ENCODE measurements around the gene ABI1. TPM values are rescaled to one million over a fixed set of nuclear protein-coding genes. Genes with fewer than 3 reads are reported as not detected.
A peak's percentile ranks its signal among the peaks of the same experiment; 100 is the strongest.

The ABI1 gene
- total RNA-seq, 1 experiment from 2014 or later, result 79.8 TPM

GRCh38 chr10:26737730-26738129 lies 123.0 kb downstream of the ABI1 start:
- H3K9ac ChIP-seq (ENCODE audit: low read length), result no peak overlapping the region
- no peaks in the 10 kb centered on the region for H4K20me1 ChIP-seq (ENCODE audit: insufficient read depth, low read depth, low read length)
- 0 out of 2 replicates have a peak overlapping the region, but pooled peaks have one; percentile 35 for H3K27ac ChIP-seq (ENCODE audit: low read length)
- no peak overlapping the region for H3K4me2 ChIP-seq (ENCODE audit: low read depth, low read length, poor library complexity, severe bottlenecking)
- H3K4me3 ChIP-seq (ENCODE audit: low read length), result no peak overlapping the region
- no peak overlapping the region for H2AFZ ChIP-seq (ENCODE audit: low read length)
- no peaks in the 10 kb centered on the region for H3K9me2 ChIP-seq (replicated peaks; ENCODE audit: insufficient read depth, low read length)
- peaks cover 20% of the 10 kb centered on the region for H3K79me2 ChIP-seq (ENCODE audit: low read length)
- H3K4me1 ChIP-seq (ENCODE audit: low read length), result peaks cover 20% of the 10 kb centered on the region
- peaks cover 68% of the 10 kb centered on the region for H3K36me3 ChIP-seq (ENCODE audit: insufficient read depth, low read length)
- no peak for DNase-seq
- H3K27me3 ChIP-seq (ENCODE audit: low read length), result no peaks in the 10 kb centered on the region
- H3K9me3 ChIP-seq (ENCODE audit: low read length), result no peaks in the 10 kb centered on the region

DNA sequence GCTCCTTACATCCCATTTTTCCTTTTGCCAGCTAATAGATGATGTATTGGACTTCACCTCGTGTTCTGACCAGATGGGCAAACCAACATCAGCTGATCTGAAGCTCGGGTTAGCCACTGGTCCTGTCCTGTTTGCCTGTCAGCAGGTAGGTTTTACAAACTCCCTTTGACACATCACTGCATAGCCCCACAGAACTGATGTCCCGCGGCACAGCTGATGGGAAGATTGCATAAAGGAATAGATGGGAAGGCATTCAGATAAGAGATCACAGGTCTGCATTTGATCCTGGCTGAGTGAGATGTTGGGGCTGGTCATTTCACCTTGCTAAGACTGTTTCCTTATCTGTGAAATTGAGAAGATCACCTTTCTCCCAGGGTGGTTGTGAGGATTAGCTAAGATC lies 125.3 kb downstream of the ABI1 start:
- no peak for DNase-seq
- H4K20me1 ChIP-seq (ENCODE audit: insufficient read depth, low read depth, low read length), result no peaks in the 10 kb centered on the region
- no peak overlapping the region for H3K4me2 ChIP-seq (ENCODE audit: low read depth, low read length, poor library complexity, severe bottlenecking)
- H3K9me2 ChIP-seq (replicated peaks; ENCODE audit: insufficient read depth, low read length), result no peaks in the 10 kb centered on the region
- peaks cover 15% of the 10 kb centered on the region for H3K79me2 ChIP-seq (ENCODE audit: low read length)
- H3K4me3 ChIP-seq (ENCODE audit: low read length), result no peak overlapping the region
- H3K9ac ChIP-seq (ENCODE audit: low read length), result no peak overlapping the region
- H2AFZ ChIP-seq (ENCODE audit: low read length), result no peak overlapping the region
- no peak overlapping the region for H3K27ac ChIP-seq (ENCODE audit: low read length)
- no peaks in the 10 kb centered on the region for H3K27me3 ChIP-seq (ENCODE audit: low read length)
- peaks cover 20% of the 10 kb centered on the region for H3K4me1 ChIP-seq (ENCODE audit: low read length)
- H3K9me3 ChIP-seq (ENCODE audit: low read length), result no peaks in the 10 kb centered on the region
- H3K36me3 ChIP-seq (ENCODE audit: insufficient read depth, low read length), result peaks cover 60% of the 10 kb centered on the region

DNA sequence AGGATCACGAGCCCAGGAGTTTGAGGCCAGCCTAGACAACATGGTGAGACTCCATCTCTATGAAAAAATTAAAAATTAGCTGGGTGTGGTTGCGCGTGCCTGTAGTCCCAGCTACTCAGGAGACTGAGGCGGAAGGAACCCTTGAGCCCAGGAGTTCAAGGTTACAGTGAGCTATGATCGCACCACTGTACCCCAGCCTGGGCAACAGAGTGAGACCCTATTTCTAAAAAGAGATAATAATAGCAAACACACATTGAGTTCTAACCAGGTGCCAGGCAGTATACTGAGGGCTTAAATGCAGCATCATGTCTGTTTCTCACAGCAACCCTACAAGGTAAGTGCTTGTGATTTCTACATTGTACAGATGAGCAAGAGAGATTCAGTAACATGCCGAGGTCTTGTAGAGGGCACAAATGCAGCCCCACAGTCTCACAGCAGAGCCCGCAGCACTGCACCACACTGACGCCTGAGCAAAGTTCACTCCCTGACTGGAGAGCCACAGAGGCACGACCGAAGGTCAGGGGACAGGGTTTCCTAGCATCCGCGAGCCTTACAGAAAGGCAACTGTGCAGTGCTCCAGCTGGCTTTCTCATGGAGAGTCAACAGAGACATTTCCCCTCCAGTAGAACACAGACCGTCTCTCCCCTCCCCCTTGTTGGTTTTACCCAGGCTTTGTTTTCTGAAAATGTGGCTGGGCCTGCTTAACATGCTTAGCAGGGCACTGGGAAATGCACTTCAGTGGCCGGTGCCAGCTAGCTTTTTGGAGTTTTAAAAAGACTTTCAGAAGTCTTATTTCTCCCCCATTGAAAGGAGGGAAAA lies 126.8 kb downstream of the ABI1 start:
- no peak for DNase-seq
- H3K4me2 ChIP-seq (ENCODE audit: low read depth, low read length, poor library complexity, severe bottlenecking), result no peak overlapping the region
- peaks cover 57% of the 10 kb centered on the region for H3K36me3 ChIP-seq (ENCODE audit: insufficient read depth, low read length)
- no peaks in the 10 kb centered on the region for H3K9me2 ChIP-seq (replicated peaks; ENCODE audit: insufficient read depth, low read length)
- no peaks in the 10 kb centered on the region for H3K27me3 ChIP-seq (ENCODE audit: low read length)
- H3K79me2 ChIP-seq (ENCODE audit: low read length), result peaks cover 18% of the 10 kb centered on the region
- H2AFZ ChIP-seq (ENCODE audit: low read length), result no peak overlapping the region
- H3K27ac ChIP-seq (ENCODE audit: low read length), result no peak overlapping the region
- no peaks in the 10 kb centered on the region for H3K9me3 ChIP-seq (ENCODE audit: low read length)
- no peak overlapping the region for H3K4me3 ChIP-seq (ENCODE audit: low read length)
- H3K9ac ChIP-seq (ENCODE audit: low read length), result no peak overlapping the region
- peaks cover 14% of the 10 kb centered on the region for H3K4me1 ChIP-seq (ENCODE audit: low read length)
- H4K20me1 ChIP-seq (ENCODE audit: insufficient read depth, low read depth, low read length), result no peaks in the 10 kb centered on the region

- Histone ChIP-seq H3K9me2 (replicated peaks; ENCODE audit: insufficient read depth, low read length) (no peaks in the 10 kb centered on the region), H3K36me3 (ENCODE audit: insufficient read depth, low read length) (peaks cover 48% of the 10 kb centered on the region)
- no peak for DNase-seq
Measured at GRCh38 chr10:26730552-26730951, 130.2 kb downstream of the ABI1 start.

GRCh38 chr10:26729395-26729794 lies 131.4 kb downstream of the ABI1 start:
- no peaks in the 10 kb centered on the region for H3K9me3 ChIP-seq (ENCODE audit: low read length)
- peaks cover 41% of the 10 kb centered on the region for H3K36me3 ChIP-seq (ENCODE audit: insufficient read depth, low read length)

More at GRCh38 chr10:26730552-26730951, 130.2 kb downstream of the ABI1 start:
- no peak overlapping the region for H3K4me3 ChIP-seq (ENCODE audit: low read length)
- H3K9ac ChIP-seq (ENCODE audit: low read length), result no peak overlapping the region
- H3K4me2 ChIP-seq (ENCODE audit: low read depth, low read length, poor library complexity, severe bottlenecking), result no peak overlapping the region
- no peak overlapping the region for H3K27ac ChIP-seq (ENCODE audit: low read length)
- H3K79me2 ChIP-seq (ENCODE audit: low read length), result peaks cover 23% of the 10 kb centered on the region
- no peaks in the 10 kb centered on the region for H3K9me3 ChIP-seq (ENCODE audit: low read length)
- H2AFZ ChIP-seq (ENCODE audit: low read length), result no peak overlapping the region
- no peaks in the 10 kb centered on the region for H3K27me3 ChIP-seq (ENCODE audit: low read length)
- H3K4me1 ChIP-seq (ENCODE audit: low read length), result peaks cover 9% of the 10 kb centered on the region
- no peaks in the 10 kb centered on the region for H4K20me1 ChIP-seq (ENCODE audit: insufficient read depth, low read depth, low read length)

GRCh38 chr10:26728957-26729356 lies 131.8 kb downstream of the ABI1 start:
- Histone ChIP-seq H2AFZ (ENCODE audit: low read length) (no peak overlapping the region), H3K27ac (ENCODE audit: low read length) (no peak overlapping the region), H4K20me1 (ENCODE audit: insufficient read depth, low read depth, low read length) (no peaks in the 10 kb centered on the region), H3K79me2 (ENCODE audit: low read length) (peaks cover 18% of the 10 kb centered on the region), H3K4me2 (ENCODE audit: low read depth, low read length, poor library complexity, severe bottlenecking) (no peak overlapping the region), H3K4me1 (ENCODE audit: low read length) (peaks cover 9% of the 10 kb centered on the region), H3K27me3 (ENCODE audit: low read length) (no peaks in the 10 kb centered on the region), H3K4me3 (ENCODE audit: low read length) (no peak overlapping the region), H3K36me3 (ENCODE audit: insufficient read depth, low read length) (peaks cover 41% of the 10 kb centered on the region), H3K9me3 (ENCODE audit: low read length) (no peaks in the 10 kb centered on the region), H3K9ac (ENCODE audit: low read length) (no peak overlapping the region), H3K9me2 (replicated peaks; ENCODE audit: insufficient read depth, low read length) (no peaks in the 10 kb centered on the region)
- no peak for DNase-seq

More at GRCh38 chr10:26729395-26729794, 131.4 kb downstream of the ABI1 start:
- DNase-seq, result no peak
- Histone ChIP-seq H3K79me2 (ENCODE audit: low read length) (peaks cover 18% of the 10 kb centered on the region), H3K4me3 (ENCODE audit: low read length) (no peak overlapping the region), H4K20me1 (ENCODE audit: insufficient read depth, low read depth, low read length) (no peaks in the 10 kb centered on the region), H3K4me1 (ENCODE audit: low read length) (peaks cover 9% of the 10 kb centered on the region), H3K9ac (ENCODE audit: low read length) (no peak overlapping the region), H3K9me2 (replicated peaks; ENCODE audit: insufficient read depth, low read length) (no peaks in the 10 kb centered on the region), H3K27ac (ENCODE audit: low read length) (no peak overlapping the region), H3K27me3 (ENCODE audit: low read length) (no peaks in the 10 kb centered on the region), H2AFZ (ENCODE audit: low read length) (no peak overlapping the region), H3K4me2 (ENCODE audit: low read depth, low read length, poor library complexity, severe bottlenecking) (no peak overlapping the region)

DNA sequence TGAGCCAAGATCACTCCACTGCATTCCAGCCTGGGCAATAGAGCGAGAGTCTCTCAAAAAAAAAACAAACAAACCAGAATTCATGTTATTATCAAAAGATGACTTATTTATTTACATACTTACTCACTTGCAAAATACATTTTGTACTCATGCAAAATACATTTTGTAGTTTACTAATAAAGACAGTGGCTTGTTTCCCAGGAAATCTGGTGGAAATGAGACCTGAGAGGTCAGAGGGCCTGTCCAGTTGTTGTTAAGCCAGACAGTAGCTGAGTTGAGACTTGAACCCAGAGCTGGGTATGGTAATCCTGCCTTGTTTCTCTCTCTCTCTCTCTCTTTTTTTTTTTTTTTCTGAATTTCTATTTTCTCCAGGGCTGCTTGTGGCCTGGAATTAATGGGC lies 133.8 kb downstream of the ABI1 start:
- H3K27me3 ChIP-seq (ENCODE audit: low read length), result no peaks in the 10 kb centered on the region
- H4K20me1 ChIP-seq (ENCODE audit: insufficient read depth, low read depth, low read length), result no peaks in the 10 kb centered on the region

DNA sequence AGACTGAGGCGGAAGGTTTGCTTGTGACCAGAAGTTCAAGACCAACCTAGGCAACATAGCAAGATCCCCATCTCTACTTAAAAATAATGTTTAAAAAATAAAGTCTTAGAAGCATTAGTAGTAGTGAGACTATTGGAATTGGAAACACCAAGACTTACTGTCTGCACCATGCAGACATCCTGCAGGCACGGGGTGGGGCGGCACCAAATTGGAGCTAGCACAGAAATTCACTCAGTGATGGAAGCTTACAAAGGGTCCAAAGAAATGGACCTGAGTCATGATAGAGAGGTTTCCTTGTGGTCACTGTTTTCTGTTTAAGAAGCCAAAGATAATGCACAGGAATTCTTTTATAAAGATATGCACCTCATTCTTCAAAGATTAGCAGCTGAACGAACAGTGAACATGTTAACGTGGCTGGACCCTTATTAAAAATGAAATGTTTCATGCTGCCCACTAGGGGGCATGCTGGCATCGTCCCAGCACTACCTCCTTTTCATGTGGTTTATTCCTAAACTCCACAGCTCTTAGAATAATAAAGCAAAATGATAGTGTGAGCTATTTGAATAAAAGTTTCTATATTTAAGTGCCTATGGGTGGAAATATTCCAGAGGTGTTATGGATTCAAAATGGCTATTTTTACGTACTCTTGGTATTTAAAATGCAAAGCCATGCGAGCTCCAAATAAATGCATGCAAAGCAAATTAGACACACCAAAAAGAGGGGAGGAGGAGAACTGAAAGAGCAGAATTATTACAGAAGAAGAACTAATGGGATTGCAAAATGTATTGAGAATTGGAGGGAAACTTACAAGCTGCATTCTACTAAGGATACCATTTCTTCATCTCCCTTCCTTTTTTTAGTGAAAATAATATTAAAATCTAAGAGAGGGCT lies 134.7 kb downstream of the ABI1 start:
- no peak overlapping the region for H3K9ac ChIP-seq (ENCODE audit: low read length)
- no peaks in the 10 kb centered on the region for H3K9me3 ChIP-seq (ENCODE audit: low read length)
- no peak overlapping the region for H2AFZ ChIP-seq (ENCODE audit: low read length)
- no peak overlapping the region for H3K4me2 ChIP-seq (ENCODE audit: low read depth, low read length, poor library complexity, severe bottlenecking)
- no peak overlapping the region for H3K27ac ChIP-seq (ENCODE audit: low read length)
- H3K79me2 ChIP-seq (ENCODE audit: low read length), result peaks cover 21% of the 10 kb centered on the region
- H4K20me1 ChIP-seq (ENCODE audit: insufficient read depth, low read depth, low read length), result no peaks in the 10 kb centered on the region; the same call in 1 of the 2 replicates
- DNase-seq, result peak; percentile 83
- no peak overlapping the region for H3K4me3 ChIP-seq (ENCODE audit: low read length)
- H3K27me3 ChIP-seq (ENCODE audit: low read length), result no peaks in the 10 kb centered on the region
- peaks cover 37% of the 10 kb centered on the region for H3K36me3 ChIP-seq (ENCODE audit: insufficient read depth, low read length)
- H3K9me2 ChIP-seq (replicated peaks; ENCODE audit: insufficient read depth, low read length), result no peaks in the 10 kb centered on the region
- peaks cover 9% of the 10 kb centered on the region for H3K4me1 ChIP-seq (ENCODE audit: low read length)

More for the DNA sequence above, 133.8 kb downstream of the ABI1 start:
- H2AFZ ChIP-seq (ENCODE audit: low read length), result no peak overlapping the region
- peaks cover 18% of the 10 kb centered on the region for H3K79me2 ChIP-seq (ENCODE audit: low read length)
- no peak overlapping the region for H3K9ac ChIP-seq (ENCODE audit: low read length)
- no peak for DNase-seq
- peaks cover 32% of the 10 kb centered on the region for H3K36me3 ChIP-seq (ENCODE audit: insufficient read depth, low read length)
- no peak overlapping the region for H3K27ac ChIP-seq (ENCODE audit: low read length)
- H3K4me2 ChIP-seq (ENCODE audit: low read depth, low read length, poor library complexity, severe bottlenecking), result no peak overlapping the region
- H3K9me2 ChIP-seq (replicated peaks; ENCODE audit: insufficient read depth, low read length), result no peaks in the 10 kb centered on the region
- H3K4me3 ChIP-seq (ENCODE audit: low read length), result no peak overlapping the region
- H3K9me3 ChIP-seq (ENCODE audit: low read length), result no peaks in the 10 kb centered on the region
- peaks cover 9% of the 10 kb centered on the region for H3K4me1 ChIP-seq (ENCODE audit: low read length)

Data from Karpas-422 (cell line).